ENCODE measurements around the gene ACP7. TPM values are rescaled to one million over a fixed set of nuclear protein-coding genes. Genes with fewer than 3 reads are reported as not detected.

Gene ACP7
- total and polyA plus RNA-seq, 10 of the 15 experiments (the other 5 are each of a cell fraction or from before 2014, with no cell fraction given) = not detected

- CTCF ChIA-PET = no interaction called here
- SMC1A ChIA-PET (ENCODE audit: uncharacterized antibody, unreplicated experiment) = no interaction called here
Measured at GRCh38 chr19:39140594-39140993, 56.4 kb downstream of the ACP7 start.

More at GRCh38 chr19:39140594-39140993, 56.4 kb downstream of the ACP7 start:
- no peak overlapping the region for H3K4me3 ChIP-seq
- FAIRE-seq (no peak), ATAC-seq (no peak), DNase-seq (ENCODE audit: low read depth, low spot score) (no peak)
- no peak overlapping the region for H3K9ac ChIP-seq (ENCODE audit: control insufficient read depth, insufficient read depth, low read length)
- 69% methylated on average over 5 of the region's 5 CpGs for WGBS (ENCODE audit: insufficient coverage, insufficient replicate concordance, low lambda C conversion rate, missing lambda C conversion rate)
- no peaks in the 10 kb centered on the region for H4K20me1 ChIP-seq (ENCODE audit: control insufficient read depth, insufficient read depth)
- no peaks in the 10 kb centered on the region for H3K79me2 ChIP-seq (ENCODE audit: control insufficient read depth, insufficient read depth, low read length)
- 0 out of 2 replicates have a peak, but pooled peaks cover 4% of the 10 kb centered on the region for H3K4me1 ChIP-seq (ENCODE audit: control insufficient read depth, insufficient read depth, low read length)
- RAD21 ChIA-PET (ENCODE audit: unreplicated experiment) = no interaction called here
- no TSS peak for BruUV-seq (replicated peaks)
- H3K27ac ChIP-seq (ENCODE audit: control insufficient read depth, insufficient read depth) = no peak overlapping the region
- no peak overlapping the region for H3K4me2 ChIP-seq (ENCODE audit: control insufficient read depth, insufficient read depth)
- POLR2A ChIA-PET = no interaction called here
- no peaks in the 10 kb centered on the region for H3K27me3 ChIP-seq (replicated peaks in 1 of 2; ENCODE audit: control insufficient read depth in 2 of 2, insufficient read depth in 2 of 2, low read length in 1 of 2)
- no peaks in the 10 kb centered on the region for H3K9me3 ChIP-seq (replicated peaks; ENCODE audit: control insufficient read depth, insufficient read depth, low read length)
- TF ChIP-seq USF1 (IDR thresholded peaks at IDR 0.05; ENCODE audit: borderline replicate concordance, extremely low read length, insufficient read depth, low read depth, low read length) (no peak), ZNF217 (IDR thresholded peaks at IDR 0.05) (no peak), YY1 (IDR thresholded peaks at IDR 0.05; ENCODE audit: low read depth, low read length) (no peak), TCF3 (IDR thresholded peaks at IDR 0.05; ENCODE audit: borderline replicate concordance, insufficient read depth, low read depth, low read length) (no peak), POLR2A (IDR thresholded peaks at IDR 0.05; ENCODE audit: low read depth, low read length) (no peak), SKIL (IDR thresholded peaks at IDR 0.05; ENCODE audit: low read depth, poor library complexity, severe bottlenecking) (no peak), ZBTB4 (CRISPR knock-in tag; IDR thresholded peaks at IDR 0.05) (no peak), PRDM15 (CRISPR knock-in tag; IDR thresholded peaks at IDR 0.05) (no peak), EP300 (IDR thresholded peaks at IDR 0.05; ENCODE audit: borderline replicate concordance in 1 of 2, control insufficient read depth in 1 of 2, low read depth in 2 of 2, low read length in 2 of 2) (no peak), ATF3 (IDR thresholded peaks at IDR 0.05; ENCODE audit: borderline replicate concordance, extremely low read depth, low read depth, low read length) (no peak), SMAD5 (IDR thresholded peaks at IDR 0.05; ENCODE audit: low read depth) (no peak), ESRRA (IDR thresholded peaks at IDR 0.05; ENCODE audit: low read length) (no peak), YBX1 (IDR thresholded peaks at IDR 0.05) (no peak), FOXK2 (IDR thresholded peaks at IDR 0.05) (no peak), SREBF2 (IDR thresholded peaks at IDR 0.05; ENCODE audit: low read length) (no peak)
- in situ Hi-C loops (cut with MboI) (no loop called here), intact Hi-C loops (cut with micrococcal nuclease; ENCODE audit: unreplicated experiment) (no loop called here)
- H3K36me3 ChIP-seq (ENCODE audit: control insufficient read depth in 2 of 2, insufficient read depth in 2 of 2, low read length in 1 of 2) = no peaks in the 10 kb centered on the region; a peak in 1 of 4 replicates
- no peak overlapping the region for H2AFZ ChIP-seq (ENCODE audit: control insufficient read depth, low read depth, low read length)
